Glomerular visceral epithelial cell (primary cell): Measurements from ENCODE around the gene TRMT44.

Experiments
- DNase-seq: peaks from one replicate; pipeline ENCODE4 v3.0.0-alpha.2; 2016; ENCODE audit errors: extremely low spot score

The TRMT44 gene

DNA sequence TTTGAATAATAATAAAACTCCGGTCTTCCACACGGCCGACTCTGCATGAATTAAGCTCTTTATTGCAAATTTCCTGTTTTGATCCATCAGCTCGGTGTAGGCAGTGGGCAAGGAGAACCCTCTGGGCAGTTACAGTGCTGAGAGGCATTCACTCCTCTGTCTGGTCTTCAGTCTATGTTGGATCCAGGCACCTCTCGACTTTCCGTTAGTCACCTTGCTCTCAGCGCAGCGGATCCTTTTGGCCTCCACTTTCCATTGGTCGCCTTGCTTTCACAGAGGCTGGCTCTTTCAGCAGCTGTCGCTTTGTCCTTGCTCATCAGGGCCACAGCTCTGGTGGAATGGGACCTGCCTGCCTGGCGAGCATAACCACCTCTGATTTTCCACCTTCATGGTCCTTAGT, 52.9 kb downstream of the TRMT44 start:
- no peak for DNase-seq

DNA sequence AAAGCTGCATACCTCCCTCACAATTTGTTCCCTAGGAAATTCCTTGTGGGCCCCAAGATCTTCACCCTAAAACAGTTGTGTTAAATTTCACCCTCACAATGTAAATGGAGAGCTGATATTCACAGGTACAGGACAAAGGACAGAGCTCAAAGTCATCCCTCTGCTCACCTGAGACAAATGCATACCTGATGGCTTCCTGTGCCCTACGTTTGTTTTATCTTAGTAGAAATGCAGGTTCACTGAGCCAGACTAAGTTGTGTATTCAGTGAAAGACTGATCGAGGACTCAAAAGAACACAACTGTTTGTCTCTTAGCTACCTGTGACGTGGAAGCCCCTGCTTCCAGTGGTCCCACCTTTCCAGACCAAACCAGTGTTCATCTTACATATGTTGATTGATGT, 53.6 kb downstream of the TRMT44 start:
- no peak for DNase-seq

DNA sequence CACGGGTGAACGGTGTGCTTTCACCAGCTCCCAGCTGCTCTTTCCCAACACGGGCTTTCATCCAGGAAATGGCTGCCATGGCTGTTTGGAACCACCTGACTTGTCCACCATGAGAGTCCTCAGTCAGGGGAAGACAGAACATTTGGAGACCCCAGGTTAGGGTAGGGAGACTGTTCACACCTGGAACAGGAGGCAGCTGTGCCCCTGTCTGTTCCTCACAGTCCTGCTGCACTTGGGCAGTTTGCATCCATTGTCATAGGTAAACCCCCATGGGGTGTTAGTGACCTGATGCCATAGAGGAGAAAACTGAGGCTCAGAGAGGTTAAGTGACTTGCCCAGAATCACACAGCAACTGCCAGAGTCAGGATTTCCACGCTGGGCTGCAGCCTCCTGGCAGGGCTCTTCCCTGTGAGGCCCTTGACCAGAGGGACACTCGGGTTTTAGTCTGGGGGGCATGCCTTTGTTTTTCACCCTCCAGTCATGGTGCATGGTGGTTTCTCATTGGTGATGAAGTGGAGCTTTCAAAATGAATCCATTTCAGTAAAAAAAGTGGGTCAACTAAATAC, 54.5 kb downstream of the TRMT44 start:
- DNase-seq: no peak

DNA sequence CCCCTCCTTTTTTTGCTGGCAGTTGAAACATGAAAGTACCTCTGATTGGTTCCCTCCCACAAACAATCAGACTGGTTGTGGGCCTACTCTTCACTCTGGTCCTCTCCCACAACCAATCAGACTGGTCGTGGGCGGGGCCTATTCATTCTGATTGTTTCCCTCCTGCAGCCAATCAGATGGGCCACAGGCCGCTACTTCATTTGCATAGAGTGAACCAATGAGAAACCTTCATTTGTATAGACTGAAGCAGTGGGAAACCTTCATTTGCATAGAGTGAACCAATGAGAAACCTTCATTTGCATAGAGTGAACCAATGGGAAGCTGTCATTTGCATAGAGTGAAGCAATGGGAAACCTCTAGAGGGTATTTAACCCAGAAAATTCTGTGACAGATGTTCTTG, 55.2 kb downstream of the TRMT44 start:
- no peak for DNase-seq

DNA sequence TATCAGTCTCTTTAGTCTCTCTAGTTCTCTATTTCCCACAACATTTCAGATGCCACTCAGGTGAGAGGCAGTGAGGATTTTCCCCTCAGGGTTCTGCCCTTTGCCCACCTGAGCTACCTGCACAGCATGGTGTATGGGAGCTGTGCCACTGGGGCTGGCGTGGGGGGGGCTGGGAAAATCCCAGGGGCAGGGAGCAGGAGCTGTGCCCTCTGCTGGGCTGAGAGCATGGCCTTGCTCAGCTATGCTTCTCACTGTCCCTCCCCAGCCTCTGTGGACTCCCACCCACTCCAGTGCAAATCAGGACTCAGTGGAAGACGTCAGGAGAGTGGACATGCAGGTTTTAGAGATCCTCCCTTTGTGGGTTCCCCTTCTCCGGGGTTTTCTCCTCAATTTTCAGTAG, 57.2 kb downstream of the TRMT44 start:
- DNase-seq: no peak

DNA sequence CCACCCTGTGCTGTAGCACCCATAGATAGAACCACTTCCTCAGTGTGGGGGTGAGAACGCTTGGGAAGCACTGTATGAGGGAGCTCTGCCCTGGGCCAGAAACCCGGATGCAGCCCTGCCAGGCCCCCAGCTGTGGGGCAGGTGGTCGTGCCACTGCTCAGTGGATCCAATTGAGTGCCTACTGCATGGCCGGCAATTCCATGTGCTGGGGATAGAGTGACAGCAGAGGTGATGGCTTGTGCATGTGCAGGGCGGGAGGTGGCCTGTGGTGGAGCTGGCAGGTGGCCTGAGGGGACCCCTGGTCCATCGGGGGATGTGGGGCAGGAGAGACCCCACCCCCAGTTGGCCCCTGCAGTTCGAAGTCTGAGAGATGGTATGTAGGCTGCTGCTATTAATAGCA, 60.4 kb downstream of the TRMT44 start:
- no peak for DNase-seq

DNA sequence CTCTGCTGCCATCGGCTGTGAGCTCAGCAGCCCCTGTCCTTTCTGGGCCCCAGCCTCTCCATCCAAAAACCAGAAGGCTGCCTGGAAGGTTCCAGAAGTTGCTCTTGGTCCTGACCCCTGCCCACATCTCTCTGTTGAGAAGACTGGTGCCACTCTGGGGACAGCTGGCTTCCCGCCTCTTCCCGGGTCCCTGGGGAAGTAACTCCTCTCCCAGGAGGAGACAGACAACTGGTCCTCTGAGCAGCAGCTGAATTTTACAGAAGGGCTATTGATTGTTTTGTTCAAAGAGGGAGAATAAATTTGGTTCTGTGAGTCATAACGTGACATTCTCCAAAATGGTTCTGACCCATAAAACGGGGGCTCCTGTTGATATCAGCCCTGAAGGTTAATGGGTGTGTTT, 61.2 kb downstream of the TRMT44 start:
- DNase-seq: no peak

DNA sequence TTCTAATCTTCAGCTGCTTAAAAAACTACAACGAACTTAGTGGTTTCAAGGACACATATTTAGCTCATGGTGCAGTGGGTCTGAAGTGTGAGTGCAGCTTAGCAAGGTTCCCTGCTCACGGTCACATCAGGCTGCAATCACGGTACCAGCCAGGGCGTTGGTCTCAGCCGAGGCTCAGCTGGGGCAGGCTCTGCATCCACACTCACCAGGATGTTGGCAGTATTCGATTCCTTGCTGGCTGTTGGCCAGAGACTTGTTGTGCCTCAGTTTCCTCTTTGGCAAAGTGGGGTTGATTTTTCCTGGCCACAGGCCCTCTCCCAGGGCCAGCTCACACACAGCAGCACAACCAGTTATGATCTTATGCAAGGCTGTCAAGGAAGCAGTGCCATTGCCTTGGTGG, 61.8 kb downstream of the TRMT44 start:
- no peak for DNase-seq

DNA sequence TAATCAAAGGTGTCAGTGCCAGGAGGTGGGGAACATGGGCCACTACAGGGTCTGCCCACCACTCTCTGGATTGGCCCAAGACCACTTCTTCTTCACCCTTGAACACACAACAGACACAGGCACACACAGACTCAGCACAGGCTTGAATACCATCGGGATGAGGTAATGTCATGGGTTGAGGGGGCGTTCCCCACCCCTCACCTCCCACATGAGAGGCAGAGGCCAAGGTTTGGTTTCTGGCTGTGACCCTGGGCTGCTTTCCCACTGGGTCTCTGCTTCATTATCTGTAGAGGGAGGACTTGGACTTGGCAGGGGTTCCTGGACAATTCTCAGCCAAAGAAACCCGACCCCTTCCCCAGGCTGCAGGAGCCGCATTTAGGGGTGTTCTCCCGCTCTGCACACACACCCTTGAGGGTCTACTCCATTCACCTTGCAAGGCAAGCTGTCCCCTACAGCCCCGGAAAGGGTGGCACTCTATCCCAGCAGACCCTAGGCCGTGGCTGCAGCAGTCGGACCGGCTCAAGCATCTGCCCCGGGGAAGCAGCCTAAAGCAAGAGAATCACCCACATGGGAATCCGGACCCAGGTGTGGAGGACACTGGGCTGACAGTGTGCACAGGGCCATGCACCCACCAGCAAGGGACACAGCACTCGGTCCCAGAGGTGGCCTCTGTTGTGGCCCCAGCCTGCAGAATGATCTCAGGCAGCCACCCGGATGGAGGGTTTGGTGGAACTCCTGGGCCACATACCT, 62.4 kb downstream of the TRMT44 start:
- peak; percentile 23 for DNase-seq

DNA sequence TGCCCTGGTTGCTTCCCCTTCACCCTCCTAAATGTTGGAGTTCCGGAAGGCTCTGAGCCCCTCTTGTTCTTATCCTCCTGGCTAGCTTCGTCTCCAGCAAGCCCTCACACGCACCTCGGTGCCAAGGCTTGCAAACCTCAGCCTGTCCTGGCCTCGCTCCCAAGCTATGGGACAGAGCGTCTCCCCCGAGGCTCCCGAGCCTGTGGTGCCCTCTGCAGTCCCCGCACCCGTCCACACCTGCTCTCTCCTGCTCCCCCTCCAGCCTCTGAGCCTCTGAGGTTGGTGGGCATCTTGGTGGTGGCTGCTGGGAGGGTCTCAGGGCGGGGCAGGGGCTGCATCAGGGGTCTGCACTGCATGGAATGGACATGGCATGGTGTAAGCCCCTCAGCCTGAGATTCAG, 63.2 kb downstream of the TRMT44 start:
- no peak for DNase-seq

DNA sequence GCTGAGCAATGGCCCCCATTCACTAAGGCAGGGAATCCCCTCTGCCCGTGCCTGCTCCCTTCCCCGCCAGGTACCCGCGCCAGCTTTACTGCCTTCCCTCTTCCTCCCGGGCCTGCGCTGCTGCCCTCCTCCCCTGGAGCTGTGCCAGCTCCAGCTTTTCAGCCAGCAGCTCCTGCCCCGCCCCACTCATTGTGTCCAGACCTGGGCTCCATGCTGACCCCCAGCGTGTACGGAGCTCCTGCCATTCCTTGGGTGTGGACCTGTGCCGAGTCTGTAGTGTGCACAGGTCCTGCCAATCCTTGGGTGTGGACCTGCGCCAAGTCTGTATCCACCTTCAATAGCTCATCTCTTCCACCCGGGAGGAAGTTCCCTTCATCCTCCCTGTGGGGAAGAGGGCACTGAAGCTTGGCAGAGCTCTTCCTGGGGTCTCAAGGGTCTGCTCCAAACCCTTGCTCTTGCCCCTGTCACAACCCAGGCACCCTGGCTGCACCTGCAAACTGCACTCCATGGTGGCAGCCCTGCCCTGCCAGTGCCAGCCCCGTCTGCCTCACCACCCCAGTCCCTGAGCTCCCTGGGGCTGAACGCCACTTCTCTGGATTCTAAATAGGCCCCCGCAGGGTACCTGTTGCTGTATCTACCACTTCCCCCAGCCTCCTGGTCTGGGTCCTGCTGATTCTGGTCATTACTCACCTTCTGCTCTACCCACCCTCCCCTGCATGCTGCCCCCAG, 63.9 kb downstream of the TRMT44 start:
- no peak for DNase-seq

DNA sequence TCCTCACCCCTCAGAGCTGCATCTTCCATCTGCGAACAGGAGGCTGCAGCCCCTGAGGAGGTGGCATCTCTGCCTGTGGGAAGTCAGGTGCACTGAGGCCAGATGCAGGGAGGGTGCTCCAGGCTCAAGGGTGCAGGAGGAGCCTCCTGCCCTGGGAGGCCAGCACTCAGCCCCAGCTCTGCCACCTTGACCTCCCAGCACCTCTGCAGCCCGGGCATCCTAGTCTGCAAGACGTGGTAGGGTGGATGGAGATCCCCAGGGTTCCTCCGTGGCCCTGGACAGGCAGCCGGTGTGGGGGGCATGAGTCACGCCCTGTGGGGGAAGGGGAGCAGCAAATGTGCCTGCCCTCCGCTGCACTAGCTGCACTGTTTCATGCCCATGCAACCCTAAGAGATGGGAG, 64.7 kb downstream of the TRMT44 start:
- no peak for DNase-seq

DNA sequence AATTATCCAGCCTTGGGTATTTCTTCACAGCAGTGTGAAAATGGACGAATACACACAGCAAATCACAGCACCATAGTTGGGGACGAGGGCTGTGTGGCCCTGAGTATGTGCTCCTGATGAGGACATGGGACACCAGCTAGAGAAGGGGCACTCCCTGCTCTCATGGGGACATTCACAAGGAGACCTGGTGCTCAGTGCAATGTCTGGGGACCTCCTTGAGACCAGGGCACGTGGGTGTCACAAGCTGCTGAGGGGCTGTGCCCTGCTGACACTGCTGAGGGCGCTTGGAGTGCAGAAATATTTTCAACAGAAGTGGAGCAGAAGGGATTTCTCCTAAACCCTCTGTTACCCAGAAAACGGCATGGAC, 65.4 kb downstream of the TRMT44 start:
- DNase-seq: no peak

DNA sequence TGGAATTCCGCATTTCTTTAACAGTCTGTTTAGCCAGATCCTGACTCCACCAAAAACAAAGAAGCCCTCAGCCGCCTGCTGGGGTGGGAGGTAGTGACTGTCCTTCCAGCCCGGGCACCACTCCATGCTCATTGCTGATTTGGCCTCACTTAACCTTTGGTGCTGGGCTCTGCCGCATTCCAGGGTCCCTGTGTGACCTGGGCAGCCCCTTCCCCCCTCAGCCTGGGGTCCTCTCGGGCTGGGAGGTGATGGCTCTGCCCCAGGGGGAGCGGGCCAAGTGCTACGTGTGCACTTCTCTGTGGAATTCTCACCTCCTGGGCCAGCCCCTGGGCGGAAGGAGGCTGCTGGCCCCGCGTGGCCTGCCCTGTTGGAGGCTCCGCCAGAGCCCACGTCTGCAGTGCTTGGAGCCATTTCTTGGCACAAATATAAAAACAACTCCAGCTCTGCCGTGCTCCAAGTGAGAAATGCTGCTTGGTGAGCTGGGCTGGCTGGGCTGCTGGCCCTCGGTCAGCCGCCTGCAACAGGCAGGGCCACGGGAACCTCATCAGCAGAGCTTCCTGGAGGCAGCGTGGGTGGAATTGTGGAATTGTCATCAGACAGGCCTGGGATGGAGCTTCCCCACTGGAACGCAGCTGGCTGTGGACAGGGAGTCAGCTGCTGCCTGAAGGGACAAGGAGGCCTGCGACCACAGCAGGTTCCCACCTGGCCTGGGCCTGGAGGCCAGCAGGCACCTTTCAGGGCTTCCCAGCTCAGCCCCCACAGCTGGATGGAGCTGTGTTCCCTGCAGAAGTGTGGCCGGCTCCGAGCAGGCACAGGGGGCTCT, 66.0 kb downstream of the TRMT44 start:
- no peak for DNase-seq

DNA sequence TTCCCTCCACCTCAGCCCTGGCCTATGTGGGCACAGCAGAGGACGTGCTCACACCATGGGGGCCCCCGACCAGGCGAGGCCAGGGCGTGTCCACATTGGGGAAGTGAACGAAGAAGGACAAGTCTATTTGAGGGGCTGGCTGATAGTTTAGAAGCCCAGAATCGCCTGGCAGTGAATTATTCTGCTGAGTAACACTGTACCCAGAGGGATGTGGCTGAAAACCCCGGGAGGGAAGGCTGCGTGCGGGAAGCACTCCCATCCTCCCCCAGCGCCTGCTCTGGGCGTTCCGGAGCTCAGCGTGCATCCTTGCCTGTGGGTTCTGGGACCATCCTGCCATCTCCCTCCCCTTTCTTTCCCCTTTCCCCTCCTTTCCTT, 66.6 kb downstream of the TRMT44 start:
- DNase-seq: no peak

DNA sequence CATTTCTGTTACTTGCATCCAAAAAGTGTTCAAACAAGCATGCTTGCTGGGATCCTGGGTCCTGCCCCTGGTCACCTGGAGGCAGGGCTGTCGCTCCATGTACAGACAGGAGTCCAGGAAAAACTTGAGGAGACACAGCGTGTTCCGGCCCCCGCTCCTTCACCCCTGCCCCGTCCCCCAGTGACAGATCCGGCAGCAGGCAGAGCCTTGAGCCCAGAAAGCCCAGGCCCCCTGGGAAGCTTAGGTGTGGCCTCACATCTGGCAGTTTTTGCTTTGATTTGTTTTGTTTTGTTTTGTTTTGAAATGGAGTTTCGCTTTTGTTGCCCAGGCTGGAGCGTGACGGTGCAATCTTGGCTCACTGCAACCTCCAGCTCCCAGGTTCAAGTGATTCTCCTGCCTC, 67.0 kb downstream of the TRMT44 start:
- DNase-seq: no peak

DNA sequence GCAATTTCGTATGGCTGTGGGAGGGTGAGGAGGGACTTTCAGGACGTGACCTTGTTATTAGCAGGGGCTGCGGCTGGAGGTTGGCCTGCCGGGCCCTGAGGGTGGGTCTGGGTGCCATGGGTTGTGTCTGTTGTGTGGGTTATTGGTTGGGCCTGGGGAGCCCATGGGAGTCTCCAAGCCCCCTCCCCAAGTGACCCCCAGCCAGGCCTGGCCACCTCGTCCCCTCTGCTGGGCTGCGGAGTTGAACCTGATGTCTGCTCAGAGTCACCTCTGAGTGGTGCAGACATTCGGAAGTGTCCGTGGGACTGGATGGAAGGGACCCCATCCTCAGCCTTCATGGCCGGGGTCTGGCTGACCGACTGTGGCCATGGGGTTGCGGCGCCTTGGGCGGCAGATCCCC, 67.7 kb downstream of the TRMT44 start:
- DNase-seq: no peak

DNA sequence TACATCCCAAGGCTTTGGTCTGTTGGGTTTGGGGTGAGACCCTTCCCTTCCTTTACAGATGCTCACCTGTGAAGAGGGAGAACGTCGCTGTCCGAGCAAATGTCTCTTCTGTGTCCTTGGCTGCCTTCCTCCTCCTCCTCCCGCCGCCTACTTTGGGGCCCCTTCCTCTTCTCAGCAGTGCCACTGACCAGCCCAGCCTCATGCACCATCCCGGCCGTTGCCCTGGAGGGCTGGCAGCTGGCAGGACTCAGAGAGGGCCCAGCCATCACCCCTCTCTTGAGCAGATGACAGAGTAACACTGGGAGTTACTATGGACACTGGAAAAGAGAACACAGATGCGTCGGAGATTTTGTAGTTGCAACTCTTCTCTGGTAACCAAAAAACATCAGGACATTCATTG, 68.2 kb downstream of the TRMT44 start:
- no peak for DNase-seq

DNA sequence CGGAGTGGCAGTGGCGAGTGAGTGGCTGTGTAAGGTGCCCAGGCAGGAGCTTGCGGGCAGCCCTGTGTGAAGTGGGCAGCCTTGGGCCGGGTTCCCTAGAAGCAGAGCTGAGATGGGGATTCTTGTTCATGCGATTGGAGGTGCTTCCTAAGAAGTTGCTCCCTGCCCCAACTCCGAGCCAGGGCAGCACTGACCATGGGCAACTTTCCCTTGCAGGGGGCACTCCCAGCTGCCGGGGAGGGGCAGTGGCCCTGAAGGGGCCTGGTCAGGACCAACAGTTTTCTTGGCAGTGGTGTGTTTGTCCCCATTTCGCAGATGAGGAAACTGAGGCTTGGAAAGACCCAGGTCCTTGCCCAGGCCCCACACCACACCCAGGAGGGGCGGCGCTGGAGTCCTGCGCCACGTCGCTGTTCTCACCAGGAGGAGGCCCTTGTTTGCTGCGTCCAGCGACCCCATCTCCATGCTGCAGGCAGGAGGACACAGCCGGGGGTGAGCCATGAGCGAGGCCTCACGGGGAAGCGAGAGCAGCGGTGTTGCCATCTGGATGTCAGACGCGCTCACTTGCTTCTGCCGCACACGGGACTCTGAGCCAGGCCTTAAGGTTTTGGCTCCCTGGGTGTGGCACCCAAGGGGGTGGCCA, 68.9 kb downstream of the TRMT44 start:
- no peak for DNase-seq

DNA sequence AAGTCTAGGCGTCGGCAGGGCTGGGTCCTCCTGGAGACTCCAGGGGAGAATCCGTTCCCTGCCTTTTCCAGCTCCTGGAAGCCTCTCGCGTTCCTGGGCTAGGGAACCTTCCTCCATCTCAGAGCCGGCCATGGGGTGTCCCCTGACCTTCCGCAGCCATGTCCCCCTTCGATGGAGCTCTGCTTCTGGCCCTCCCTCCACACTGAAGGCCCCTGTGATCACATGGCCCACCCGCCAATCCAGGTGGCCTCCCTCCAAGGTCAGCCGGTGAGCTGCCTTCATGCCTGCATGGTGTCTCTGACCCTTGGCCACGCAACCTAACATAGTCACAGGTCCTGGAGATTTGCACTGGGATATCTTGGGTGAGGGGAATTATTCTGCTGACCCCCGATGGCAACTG, 69.6 kb downstream of the TRMT44 start:
- no peak for DNase-seq

DNA sequence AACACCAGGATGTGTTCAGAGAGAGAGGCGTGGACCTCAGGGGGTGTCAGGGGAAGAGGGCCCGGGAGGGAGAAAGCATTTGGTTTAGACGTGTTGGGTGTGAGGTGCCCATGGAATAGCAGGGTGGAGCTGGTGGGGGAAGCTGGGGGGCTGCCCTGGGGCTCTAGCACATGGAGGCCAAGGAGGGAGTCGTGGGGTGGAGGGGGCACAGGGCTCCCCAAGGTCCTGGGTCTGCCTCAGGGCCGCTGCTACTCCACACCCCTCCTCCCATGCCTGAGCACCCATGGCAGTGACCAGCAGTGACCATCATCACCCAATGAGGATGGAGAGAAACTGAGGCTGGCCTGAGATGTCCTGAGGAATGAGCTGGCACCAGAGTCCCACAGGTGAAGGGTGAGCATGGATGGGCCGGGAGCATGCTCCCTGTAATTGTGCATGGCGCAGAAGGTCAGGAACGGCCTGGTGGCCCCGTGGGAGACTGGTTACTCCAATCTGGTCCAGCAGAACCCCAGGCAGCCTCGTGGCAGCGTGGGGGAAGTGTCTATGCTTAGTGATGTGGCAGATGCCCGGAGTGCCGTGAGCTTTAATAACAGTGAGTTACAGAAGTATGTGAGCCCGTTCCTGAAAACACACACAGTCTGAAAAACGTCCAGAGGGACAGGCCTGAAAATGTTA, 70.2 kb downstream of the TRMT44 start:
- no peak for DNase-seq

DNA sequence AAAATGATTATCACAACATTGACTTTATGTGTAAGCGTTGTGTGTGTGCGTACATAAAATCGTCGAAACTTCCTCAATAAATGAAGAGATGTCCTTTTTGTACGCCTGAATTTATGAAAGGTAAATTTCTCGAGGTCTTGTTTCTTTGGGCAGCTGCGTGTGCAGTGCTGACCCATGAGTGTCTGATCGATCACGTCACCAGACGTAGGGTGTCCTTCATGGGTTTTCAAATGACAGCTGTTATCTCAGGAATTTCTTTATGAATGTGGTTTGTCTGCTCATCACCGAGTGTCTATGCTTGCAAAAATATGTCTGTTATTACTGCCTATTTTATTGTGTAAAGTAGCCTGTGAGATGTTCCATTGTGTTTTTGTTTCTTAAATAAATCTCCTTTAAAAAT, 71.9 kb downstream of the TRMT44 start:
- DNase-seq: no peak
